ENCODE data around the gene CASK. TPM values are rescaled to one million over a fixed set of nuclear protein-coding genes. Genes with fewer than 3 reads are reported as not detected.

CASK gene
- total RNA-seq, 2 donors from 2014 or later, result 35.6 to 95.6 TPM

DNA sequence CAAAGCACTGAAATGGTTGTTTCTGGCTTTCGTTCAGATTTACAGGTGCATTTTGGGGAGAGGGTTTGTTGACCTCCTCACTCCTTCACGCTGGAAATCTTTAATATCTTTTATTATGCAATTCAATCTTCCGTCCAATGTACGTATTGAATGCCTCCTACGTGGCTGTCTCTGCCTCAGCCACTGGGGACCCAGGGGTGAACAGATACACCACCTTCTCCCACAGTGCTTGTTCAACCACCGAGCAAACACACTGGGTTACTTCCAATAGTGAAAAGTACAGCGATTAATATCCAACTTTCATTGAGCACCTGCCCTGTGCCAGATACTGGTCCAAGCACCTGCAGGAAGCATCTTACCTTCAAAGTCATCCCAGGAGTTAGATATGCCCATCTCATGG, 424.2 kb downstream of the CASK start:
- no peaks in the 10 kb centered on the region for H3K27me3 Mint-ChIP-seq
- H3K9me3 Mint-ChIP-seq, result peaks cover 6% of the 10 kb centered on the region
- H3K36me3 Mint-ChIP-seq (ENCODE audit: low read depth), result no peaks in the 10 kb centered on the region
- no peak overlapping the region for H3K4me3 Mint-ChIP-seq
- no peak for ATAC-seq (replicated peaks)
- no peak overlapping the region for H3K27ac Mint-ChIP-seq
- H3K4me1 Mint-ChIP-seq, result no peaks in the 10 kb centered on the region

DNA sequence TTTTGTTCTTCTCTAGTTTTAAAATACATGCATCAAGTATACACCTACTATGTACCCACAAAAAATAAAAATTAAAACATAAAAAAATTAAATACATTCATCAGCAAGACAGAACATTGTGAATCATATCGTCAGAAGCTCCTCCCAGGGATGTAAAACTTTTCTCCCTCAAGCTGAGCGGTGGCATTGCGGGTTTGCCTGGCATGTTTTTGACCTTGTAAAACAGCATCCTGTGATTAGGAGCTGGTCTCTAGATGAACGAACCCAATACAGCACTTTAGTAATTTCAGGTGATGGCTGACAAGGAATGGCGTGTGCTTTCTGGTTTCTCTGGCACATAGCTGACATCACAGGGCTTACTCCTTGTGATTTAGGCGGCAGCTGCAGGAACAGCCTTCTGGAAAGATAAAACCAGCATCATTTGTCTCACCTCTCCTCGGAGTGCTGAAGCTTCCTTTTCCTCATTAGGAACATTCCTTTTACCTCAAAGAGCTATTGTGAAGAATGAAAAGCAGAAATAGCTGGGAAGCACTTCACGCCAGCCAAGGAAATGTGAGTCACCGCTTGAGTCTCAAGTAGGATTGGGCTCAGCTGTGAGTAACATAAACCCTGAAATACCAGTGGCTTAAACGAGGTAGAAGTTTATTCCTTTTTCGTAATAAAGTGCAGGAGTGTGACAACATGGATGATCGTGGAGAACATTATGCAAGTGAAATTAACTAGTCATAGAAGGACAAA, 431.9 kb downstream of the CASK start:
- H3K36me3 Mint-ChIP-seq (ENCODE audit: low read depth), result no peaks in the 10 kb centered on the region
- H3K9me3 Mint-ChIP-seq, result peaks cover 3% of the 10 kb centered on the region
- no peak overlapping the region for H3K4me3 Mint-ChIP-seq
- no peak for ATAC-seq (replicated peaks)
- H3K4me1 Mint-ChIP-seq, result no peaks in the 10 kb centered on the region
- no peaks in the 10 kb centered on the region for H3K27me3 Mint-ChIP-seq
- H3K27ac Mint-ChIP-seq, result no peak overlapping the region

DNA sequence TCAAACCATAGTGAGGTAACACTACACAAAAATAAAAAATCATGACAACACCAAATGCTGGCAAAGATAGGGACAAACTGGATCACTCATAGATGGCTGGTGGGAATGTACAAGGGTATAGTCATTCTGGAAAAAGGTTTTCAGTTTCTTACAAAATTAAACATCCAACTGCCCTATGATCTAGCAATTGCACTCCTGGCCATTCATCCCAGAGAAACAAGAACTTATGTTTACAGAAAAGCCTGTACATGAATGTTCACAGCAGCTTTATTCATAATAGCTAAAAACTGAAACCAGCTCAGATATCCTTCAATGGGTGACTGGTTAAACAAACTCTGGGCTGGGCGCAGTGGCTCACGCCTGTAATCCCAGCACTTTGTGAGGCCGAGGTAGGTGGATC, 432.9 kb downstream of the CASK start:
- Mint-ChIP-seq H3K9me3 (no peaks in the 10 kb centered on the region), H3K4me3 (no peak overlapping the region), H3K36me3 (ENCODE audit: low read depth) (no peaks in the 10 kb centered on the region), H3K4me1 (no peaks in the 10 kb centered on the region), H3K27me3 (no peaks in the 10 kb centered on the region), H3K27ac (no peak overlapping the region)
- ATAC-seq (replicated peaks), result no peak

DNA sequence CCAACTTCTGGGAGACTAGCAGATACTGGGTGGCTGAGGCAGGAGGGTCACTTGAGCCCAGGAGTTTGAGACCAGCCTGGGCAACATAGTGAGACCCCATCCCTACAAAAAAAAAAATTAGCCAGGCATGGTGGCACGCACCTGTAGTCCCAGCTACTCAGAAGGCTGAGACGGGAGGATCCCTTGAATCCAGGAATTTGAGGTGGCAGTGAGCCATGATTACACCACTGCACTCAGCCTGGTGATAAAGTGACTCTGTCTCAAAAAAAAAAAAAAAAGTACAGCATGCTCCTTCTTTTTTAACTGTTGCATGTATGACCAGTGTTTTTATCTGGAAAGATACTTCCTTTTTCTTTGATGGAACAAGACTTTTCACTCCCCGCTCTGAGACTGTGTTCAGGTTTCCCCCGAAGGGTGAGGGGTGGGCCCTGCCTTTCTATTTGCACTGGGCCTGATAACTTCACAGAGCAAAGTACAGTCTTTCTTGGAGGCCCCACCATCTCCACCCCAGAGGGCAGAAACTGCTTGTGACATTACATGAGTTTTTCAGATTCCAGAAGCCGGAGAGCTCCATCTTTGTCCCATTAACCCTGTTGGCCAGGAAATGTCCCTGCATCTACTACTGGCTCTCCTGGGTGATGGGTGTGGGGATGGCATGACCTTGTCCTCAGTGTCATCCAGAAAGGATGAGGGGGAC, 441.1 kb downstream of the CASK start:
- no peak overlapping the region for H3K4me3 Mint-ChIP-seq
- no peaks in the 10 kb centered on the region for H3K36me3 Mint-ChIP-seq (ENCODE audit: low read depth)
- no peaks in the 10 kb centered on the region for H3K9me3 Mint-ChIP-seq
- H3K4me1 Mint-ChIP-seq, result no peaks in the 10 kb centered on the region
- no peak for ATAC-seq (replicated peaks)
- H3K27ac Mint-ChIP-seq, result no peak overlapping the region
- no peaks in the 10 kb centered on the region for H3K27me3 Mint-ChIP-seq

DNA sequence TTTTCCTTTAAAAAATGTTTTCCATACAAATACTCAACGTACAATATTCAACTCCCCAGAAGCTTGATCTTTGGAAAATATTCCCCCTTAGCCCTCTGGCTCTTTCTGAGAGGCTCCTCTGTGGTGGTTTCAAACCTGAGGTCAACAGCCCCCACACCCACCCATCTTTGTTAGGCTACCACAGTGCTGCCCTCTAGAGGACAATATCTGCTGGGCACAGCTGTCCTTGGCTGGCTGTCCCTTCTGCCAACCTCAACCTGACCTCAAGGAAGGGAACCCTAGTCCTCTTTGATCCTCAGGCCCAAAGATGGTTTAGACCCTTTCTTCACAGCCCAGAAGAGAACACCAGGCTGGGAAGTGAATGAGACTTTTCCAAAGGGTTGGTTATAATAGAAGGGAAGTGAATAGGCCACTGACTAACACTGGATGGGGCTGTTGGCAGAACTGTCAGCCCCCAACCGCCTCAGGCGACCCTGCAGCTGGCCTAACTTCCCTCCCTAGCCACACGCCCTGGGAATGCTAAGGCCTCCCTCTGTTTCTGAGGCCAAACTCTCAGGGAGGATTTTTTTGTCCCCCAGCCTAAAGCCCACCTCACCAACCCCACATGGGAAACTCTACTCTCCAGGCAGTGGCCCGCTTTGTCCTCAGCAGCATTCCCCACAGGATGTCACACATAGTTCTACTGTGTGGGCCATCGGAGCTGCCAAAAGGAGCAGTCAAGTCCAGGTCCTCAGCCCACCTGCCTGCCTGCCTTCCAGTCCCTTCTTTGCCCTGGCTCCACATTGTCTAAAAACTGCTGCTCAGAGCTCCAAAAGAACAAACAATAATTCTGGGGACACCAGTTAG, 441.9 kb downstream of the CASK start:
- ATAC-seq (replicated peaks), result no peak
- no peaks in the 10 kb centered on the region for H3K36me3 Mint-ChIP-seq (ENCODE audit: low read depth)
- H3K27ac Mint-ChIP-seq, result no peak overlapping the region
- H3K9me3 Mint-ChIP-seq, result no peaks in the 10 kb centered on the region
- no peak overlapping the region for H3K4me3 Mint-ChIP-seq
- H3K27me3 Mint-ChIP-seq, result no peaks in the 10 kb centered on the region
- H3K4me1 Mint-ChIP-seq, result no peaks in the 10 kb centered on the region

DNA sequence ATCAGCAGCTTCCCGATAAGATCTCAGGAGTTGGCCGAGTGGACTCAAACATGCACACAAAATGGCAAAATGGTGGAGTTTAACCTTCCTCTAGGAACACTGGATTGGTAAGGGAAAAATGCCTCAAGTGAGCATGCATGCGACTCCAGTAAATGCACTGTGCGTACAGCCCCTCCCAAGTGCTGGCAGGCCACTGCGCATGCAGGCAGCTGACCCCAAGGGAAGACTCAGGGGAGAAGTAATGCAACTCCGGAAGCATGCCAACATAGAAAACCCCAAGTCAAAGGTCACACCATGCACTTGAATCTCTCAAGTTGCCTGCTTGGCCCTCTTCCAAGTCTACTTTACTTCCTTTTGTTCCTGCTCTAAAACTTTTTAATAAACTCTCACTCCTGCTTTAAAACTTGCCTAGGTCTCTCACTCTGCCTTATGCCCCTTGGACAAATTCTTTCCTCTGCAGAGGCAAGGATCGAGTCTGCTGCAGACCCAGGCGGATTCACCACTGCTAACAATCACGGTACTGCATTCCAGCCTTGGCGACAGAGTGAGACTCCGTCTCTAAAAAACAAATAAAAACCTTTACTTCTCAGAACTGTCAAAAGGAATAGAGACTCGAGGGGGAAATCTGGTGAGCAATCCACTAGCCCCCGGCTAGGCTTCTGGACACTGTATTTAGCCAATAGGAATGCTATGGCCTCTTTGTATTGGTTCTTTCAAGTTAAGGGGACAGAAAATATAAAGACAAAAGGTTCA, 442.7 kb downstream of the CASK start:
- no peaks in the 10 kb centered on the region for H3K36me3 Mint-ChIP-seq (ENCODE audit: low read depth)
- H3K4me3 Mint-ChIP-seq, result no peak overlapping the region
- no peak for ATAC-seq (replicated peaks)
- H3K27me3 Mint-ChIP-seq, result no peaks in the 10 kb centered on the region
- no peak overlapping the region for H3K27ac Mint-ChIP-seq
- H3K4me1 Mint-ChIP-seq, result no peaks in the 10 kb centered on the region
- H3K9me3 Mint-ChIP-seq, result no peaks in the 10 kb centered on the region

DNA sequence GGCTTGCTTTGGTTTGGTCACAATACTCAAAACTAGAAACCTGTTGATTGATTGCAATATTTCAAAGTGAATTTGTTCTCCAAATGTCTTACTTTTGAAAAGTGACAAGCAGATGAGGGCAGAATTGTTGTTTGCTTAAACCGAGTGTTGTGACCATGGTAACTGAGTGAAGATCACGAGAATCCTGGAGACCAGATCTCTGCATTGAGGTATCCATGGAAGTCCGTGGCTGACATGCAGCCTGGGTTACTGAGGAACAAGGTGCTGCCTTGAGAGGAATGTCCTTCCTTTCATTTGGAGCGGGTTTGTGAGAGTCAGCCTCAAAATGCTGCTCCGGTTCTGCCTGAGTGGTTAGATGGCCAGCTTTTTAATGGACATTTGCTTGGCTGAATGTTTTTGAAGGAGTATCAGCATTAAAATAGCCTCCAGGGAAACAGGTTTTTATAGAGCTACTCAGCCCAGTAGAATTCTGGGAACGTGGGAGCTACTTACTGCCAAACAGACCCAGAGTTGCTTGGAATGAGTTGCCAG, 444.9 kb downstream of the CASK start:
- H3K9me3 Mint-ChIP-seq, result no peaks in the 10 kb centered on the region
- peak overlapping the region; percentile 50 for H3K4me3 Mint-ChIP-seq
- peak; percentile 88 for ATAC-seq (replicated peaks)

DNA sequence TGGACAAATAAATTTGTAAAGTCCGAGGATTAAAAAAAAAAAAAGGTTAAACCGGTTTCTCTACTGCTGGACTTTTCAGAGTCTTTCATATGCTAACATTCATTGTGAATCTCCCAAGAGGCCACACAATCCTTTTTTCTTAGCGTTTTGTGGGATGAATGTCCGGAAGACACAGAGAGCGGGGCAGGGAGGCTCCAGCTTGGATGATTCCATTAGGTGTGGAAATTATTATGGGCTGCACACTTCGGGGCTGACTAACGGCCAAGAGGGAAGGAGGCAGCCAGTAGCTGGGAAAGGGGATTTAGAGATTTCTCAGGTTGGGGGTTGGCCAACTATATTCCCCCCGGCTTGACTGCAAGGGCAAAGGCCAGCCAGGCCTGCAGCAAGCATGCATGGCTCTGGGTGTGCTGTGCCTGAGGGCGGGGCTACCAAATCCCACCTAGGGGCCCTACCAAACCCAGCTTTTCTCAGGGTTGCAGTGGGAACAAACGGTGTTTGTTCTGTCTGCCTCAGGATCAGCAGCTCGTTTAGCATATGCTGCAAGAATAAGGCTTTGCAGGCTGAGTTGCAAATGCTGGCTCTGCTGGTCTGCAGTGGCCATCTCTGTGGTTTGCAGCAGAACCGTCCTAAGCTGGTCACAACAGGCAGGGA, 447.6 kb downstream of the CASK start:
- Mint-ChIP-seq H3K4me3 (no peak overlapping the region), H3K36me3 (ENCODE audit: low read depth) (no peaks in the 10 kb centered on the region), H3K27ac (no peak overlapping the region), H3K27me3 (no peaks in the 10 kb centered on the region), H3K4me1 (no peaks in the 10 kb centered on the region), H3K9me3 (no peaks in the 10 kb centered on the region)
- ATAC-seq (replicated peaks), result no peak

More for the DNA sequence above, 444.9 kb downstream of the CASK start:
- Mint-ChIP-seq H3K27me3 (no peaks in the 10 kb centered on the region), H3K27ac (peak overlapping the region; percentile 74), H3K4me1 (no peaks in the 10 kb centered on the region), H3K36me3 (ENCODE audit: low read depth) (no peaks in the 10 kb centered on the region)

DNA sequence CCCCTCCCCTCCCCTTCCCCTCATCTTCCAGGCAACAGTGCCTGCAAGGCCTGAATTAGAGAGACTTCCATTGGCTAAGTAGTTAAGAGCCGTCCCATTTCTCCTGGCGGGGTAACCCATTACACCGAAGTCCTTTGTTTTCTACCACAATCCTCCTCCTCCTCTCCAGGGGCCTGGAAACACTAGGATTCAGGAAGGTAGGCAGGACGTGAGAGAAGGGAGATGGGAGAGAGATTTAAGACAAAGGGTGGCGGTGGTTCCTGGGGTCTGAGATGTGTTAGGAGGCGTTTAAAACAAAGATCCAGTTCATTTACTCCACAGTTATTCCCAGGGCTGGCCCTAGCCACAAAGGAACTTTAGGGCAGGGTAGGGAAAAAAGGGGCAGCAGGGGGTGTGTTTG, 448.2 kb downstream of the CASK start:
- no peaks in the 10 kb centered on the region for H3K27me3 Mint-ChIP-seq
- no peak overlapping the region for H3K27ac Mint-ChIP-seq
- no peaks in the 10 kb centered on the region for H3K36me3 Mint-ChIP-seq (ENCODE audit: low read depth)
- no peak overlapping the region for H3K4me3 Mint-ChIP-seq
- H3K4me1 Mint-ChIP-seq, result no peaks in the 10 kb centered on the region
- H3K9me3 Mint-ChIP-seq, result no peaks in the 10 kb centered on the region
- no peak for ATAC-seq (replicated peaks)

DNA sequence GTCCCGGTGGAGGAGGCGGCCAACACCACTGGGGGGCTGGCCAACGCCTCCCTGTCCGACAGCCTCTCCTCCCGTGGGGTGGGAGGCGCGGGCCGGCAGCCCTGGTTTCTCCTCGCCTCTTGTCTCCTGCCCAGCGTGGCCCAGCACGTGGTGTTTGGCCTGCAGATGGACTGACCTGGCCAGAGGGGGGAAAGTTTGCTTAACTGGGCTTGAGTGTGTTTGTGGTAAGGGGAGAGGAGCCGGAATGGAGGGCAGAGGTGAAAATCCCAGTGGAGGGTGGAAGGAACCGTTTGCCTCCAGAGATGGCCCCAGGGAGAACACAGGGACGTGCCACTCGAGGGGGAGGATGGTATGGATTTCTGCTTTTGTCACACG, 448.6 kb downstream of the CASK start:
- Mint-ChIP-seq H3K9me3 (no peaks in the 10 kb centered on the region), H3K27me3 (no peaks in the 10 kb centered on the region), H3K36me3 (ENCODE audit: low read depth) (no peaks in the 10 kb centered on the region), H3K4me3 (no peak overlapping the region), H3K27ac (no peak overlapping the region), H3K4me1 (no peaks in the 10 kb centered on the region)
- no peak for ATAC-seq (replicated peaks)

DNA sequence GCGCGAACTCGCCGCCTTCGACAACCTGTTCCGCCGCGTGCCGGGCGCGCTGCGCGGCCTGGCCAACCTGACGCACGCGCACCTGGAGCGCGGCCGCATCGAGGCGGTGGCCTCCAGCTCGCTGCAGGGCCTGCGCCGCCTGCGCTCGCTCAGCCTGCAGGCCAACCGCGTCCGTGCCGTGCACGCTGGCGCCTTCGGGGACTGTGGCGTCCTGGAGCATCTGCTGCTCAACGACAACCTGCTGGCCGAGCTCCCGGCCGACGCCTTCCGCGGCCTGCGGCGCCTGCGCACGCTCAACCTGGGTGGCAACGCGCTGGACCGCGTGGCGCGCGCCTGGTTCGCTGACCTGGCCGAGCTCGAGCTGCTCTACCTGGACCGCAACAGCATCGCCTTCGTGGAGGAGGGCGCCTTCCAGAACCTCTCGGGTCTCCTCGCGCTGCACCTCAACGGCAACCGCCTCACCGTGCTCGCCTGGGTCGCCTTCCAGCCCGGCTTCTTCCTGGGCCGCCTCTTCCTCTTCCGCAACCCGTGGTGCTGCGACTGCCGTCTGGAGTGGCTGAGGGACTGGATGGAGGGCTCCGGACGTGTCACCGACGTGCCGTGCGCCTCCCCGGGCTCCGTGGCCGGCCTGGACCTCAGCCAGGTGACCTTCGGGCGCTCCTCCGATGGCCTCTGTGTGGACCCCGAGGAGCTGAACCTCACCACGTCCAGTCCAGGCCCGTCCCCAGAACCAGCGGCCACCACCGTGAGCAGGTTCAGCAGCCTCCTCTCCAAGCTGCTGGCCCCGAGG, 449.2 kb downstream of the CASK start:
- Mint-ChIP-seq H3K4me1 (no peaks in the 10 kb centered on the region), H3K4me3 (no peak overlapping the region), H3K27me3 (no peaks in the 10 kb centered on the region), H3K27ac (no peak overlapping the region), H3K9me3 (no peaks in the 10 kb centered on the region), H3K36me3 (ENCODE audit: low read depth) (no peaks in the 10 kb centered on the region)
- ATAC-seq (replicated peaks), result no peak

DNA sequence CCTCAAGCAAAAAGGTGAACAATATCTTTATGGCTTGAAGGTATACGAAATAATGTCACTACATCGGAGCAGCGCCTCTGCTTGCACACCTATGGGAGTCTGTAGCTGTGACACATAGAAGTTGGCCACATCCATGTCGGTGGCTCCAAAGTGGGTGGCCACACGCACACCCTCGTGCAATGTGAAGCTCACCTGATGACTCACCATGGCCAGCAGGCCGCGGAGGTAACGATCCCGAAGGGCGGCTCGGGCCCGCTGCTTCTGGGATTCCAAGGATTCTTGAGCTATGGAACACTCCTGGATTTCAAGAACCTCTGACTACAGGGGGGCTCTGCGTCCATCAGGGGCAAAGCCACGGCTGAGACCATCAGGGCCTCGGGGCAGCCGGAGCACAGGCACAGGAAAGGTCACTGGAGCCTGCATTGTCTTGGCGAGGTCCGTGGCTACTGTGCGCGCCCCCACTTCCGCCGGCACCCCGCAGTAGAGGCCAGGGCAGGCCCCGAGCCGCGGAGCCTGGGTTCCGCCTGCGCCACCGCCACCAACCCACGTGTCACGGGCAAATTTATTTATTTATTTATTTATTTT, 451.0 kb downstream of the CASK start:
- Mint-ChIP-seq H3K4me3 (no peak overlapping the region), H3K27ac (no peak overlapping the region), H3K36me3 (ENCODE audit: low read depth) (no peaks in the 10 kb centered on the region), H3K9me3 (no peaks in the 10 kb centered on the region), H3K27me3 (no peaks in the 10 kb centered on the region), H3K4me1 (no peaks in the 10 kb centered on the region)
- no peak for ATAC-seq (replicated peaks)

DNA sequence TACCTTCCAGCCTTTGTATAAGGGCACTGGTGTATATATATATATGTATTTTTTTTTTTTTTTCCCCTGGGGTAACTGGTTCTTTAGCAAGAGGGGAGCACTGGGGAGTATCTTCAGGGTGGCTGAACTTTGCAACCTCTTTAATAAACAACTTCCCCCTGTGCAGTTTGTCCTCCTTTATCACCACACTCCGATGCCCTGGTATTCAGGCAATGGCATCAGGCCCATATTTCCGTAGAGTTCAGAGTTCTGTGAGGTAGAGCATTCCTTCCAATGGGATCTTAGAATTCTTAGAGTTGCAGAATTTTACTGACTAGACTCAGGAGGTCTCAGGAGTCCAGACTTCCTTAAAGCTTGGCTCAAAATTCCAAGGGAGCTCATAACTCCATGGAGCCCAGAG, 451.6 kb downstream of the CASK start:
- no peaks in the 10 kb centered on the region for H3K4me1 Mint-ChIP-seq
- no peaks in the 10 kb centered on the region for H3K27me3 Mint-ChIP-seq
- no peaks in the 10 kb centered on the region for H3K36me3 Mint-ChIP-seq (ENCODE audit: low read depth)
- H3K9me3 Mint-ChIP-seq, result no peaks in the 10 kb centered on the region
- H3K4me3 Mint-ChIP-seq, result no peak overlapping the region
- H3K27ac Mint-ChIP-seq, result no peak overlapping the region
- ATAC-seq (replicated peaks), result no peak

Measured in activated T-helper 17 cell treated with anti-CD3 and anti-CD28 coated beads, Interleukin-2, amount 50 U/mL, for 72 hours (primary cell).